H54 (cell line): ENCODE results near the gene SLC18A2.
"Not testable (repeated sequence)": the region's sequence is repeated elsewhere in the genome, so short reads cannot be mapped to it uniquely, and the experiment has no call there.

ENCODE experiments used
- DNase-seq: peaks from one replicate; pipeline ENCODE4 v3.0.0; 2011; ENCODE audit warnings: low spot score, mixed read lengths; ENCODE audit not compliant: insufficient read length
- FAIRE-seq: peaks from 3 replicates; lab custom pipeline; 2011; peaks lifted over from hg19 to GRCh38; lab: Jason Lieb, UNC
- POLR2A ChIP-seq: IDR thresholded peaks from 2 replicates; pipeline ENCODE4 v1.6.1; 2011; ENCODE audit warnings: low read depth, mild to moderate bottlenecking, low read length

SLC18A2 gene

GRCh38 chr10:117294039-117294645 lies 53.2 kb downstream of the SLC18A2 start:
- TF ChIP-seq POLR2A, result no peak
- DNase-seq, result no peak
- FAIRE-seq, result no peak

- FAIRE-seq (no peak), DNase-seq (no peak)
Observed at GRCh38 chr10:117294735-117295134, 53.8 kb downstream of the SLC18A2 start.

GRCh38 chr10:117298219-117298618 lies 57.3 kb downstream of the SLC18A2 start:
- no peak for TF ChIP-seq POLR2A
- no peak for FAIRE-seq
- DNase-seq, result no peak

More at GRCh38 chr10:117294735-117295134, 53.8 kb downstream of the SLC18A2 start:
- TF ChIP-seq POLR2A, result no peak

- DNase-seq, result no peak
- no peak for FAIRE-seq
- TF ChIP-seq POLR2A, result no peak
Observed at GRCh38 chr10:117299435-117299834, 58.5 kb downstream of the SLC18A2 start.

GRCh38 chr10:117300671-117301070 lies 59.8 kb downstream of the SLC18A2 start:
- DNase-seq (no peak), FAIRE-seq (no peak)
- no peak for TF ChIP-seq POLR2A

GRCh38 chr10:117303451-117303850 lies 62.5 kb downstream of the SLC18A2 start:
- not testable (repeated sequence) for FAIRE-seq, DNase-seq

GRCh38 chr10:117306674-117307073 lies 65.8 kb downstream of the SLC18A2 start:
- no peak for TF ChIP-seq POLR2A
- DNase-seq (no peak), FAIRE-seq (no peak)

GRCh38 chr10:117311261-117311660 lies 70.3 kb downstream of the SLC18A2 start:
- no peak for TF ChIP-seq POLR2A
- no peak for DNase-seq
- peak; percentile 58 for FAIRE-seq

- FAIRE-seq (no peak), DNase-seq (no peak)
- no peak for TF ChIP-seq POLR2A
Observed at GRCh38 chr10:117312430-117312829, 71.5 kb downstream of the SLC18A2 start.

- TF ChIP-seq POLR2A, result no peak
- DNase-seq (no peak), FAIRE-seq (no peak)
Observed at GRCh38 chr10:117313641-117314040, 72.7 kb downstream of the SLC18A2 start.

GRCh38 chr10:117316701-117317100 lies 75.8 kb downstream of the SLC18A2 start:
- TF ChIP-seq POLR2A, result no peak
- FAIRE-seq (peak; percentile 38), DNase-seq (no peak)

GRCh38 chr10:117318909-117319308 lies 78.0 kb downstream of the SLC18A2 start:
- TF ChIP-seq POLR2A, result no peak
- FAIRE-seq (no peak), DNase-seq (no peak)

GRCh38 chr10:117320050-117320665 lies 79.2 kb downstream of the SLC18A2 start:
- FAIRE-seq, result peak; percentile 57
- no peak for TF ChIP-seq POLR2A
- DNase-seq, result no peak

GRCh38 chr10:117322260-117322659 lies 81.3 kb downstream of the SLC18A2 start:
- TF ChIP-seq POLR2A, result no peak
- no peak for FAIRE-seq
- no peak for DNase-seq

- TF ChIP-seq POLR2A, result no peak
- FAIRE-seq (no peak), DNase-seq (no peak)
Observed at GRCh38 chr10:117324367-117324766, 83.5 kb downstream of the SLC18A2 start.
